Inferior parietal cortex (tissue), 1 donor: ENCODE measurements around the gene PDE6A.

ENCODE experiments used
- DNase-seq: peaks from one replicate; pipeline ENCODE4 v3.0.0-alpha.2; 2016; ENCODE audit errors: extremely low spot score

The PDE6A gene

GRCh38 chr5:149817539-149818060 lies 127.0 kb downstream of the PDE6A start:
- no peak for DNase-seq

- no peak for DNase-seq
Measured at GRCh38 chr5:149816661-149817060, 127.9 kb downstream of the PDE6A start.

- DNase-seq = no peak
Measured at GRCh38 chr5:149811453-149811852, 133.1 kb downstream of the PDE6A start.

- no peak for DNase-seq
Measured at GRCh38 chr5:149810856-149811255, 133.7 kb downstream of the PDE6A start.

GRCh38 chr5:149809931-149810691 lies 134.5 kb downstream of the PDE6A start:
- no peak for DNase-seq

GRCh38 chr5:149808264-149808982 lies 136.2 kb downstream of the PDE6A start:
- no peak for DNase-seq
